ENCODE data around the gene SH3BGRL2.

SH3BGRL2 gene

GRCh38 chr6:79625746-79626145, 5.4 kb upstream of the SH3BGRL2 start (continued):
- TF ChIP-seq, protein P1, sequence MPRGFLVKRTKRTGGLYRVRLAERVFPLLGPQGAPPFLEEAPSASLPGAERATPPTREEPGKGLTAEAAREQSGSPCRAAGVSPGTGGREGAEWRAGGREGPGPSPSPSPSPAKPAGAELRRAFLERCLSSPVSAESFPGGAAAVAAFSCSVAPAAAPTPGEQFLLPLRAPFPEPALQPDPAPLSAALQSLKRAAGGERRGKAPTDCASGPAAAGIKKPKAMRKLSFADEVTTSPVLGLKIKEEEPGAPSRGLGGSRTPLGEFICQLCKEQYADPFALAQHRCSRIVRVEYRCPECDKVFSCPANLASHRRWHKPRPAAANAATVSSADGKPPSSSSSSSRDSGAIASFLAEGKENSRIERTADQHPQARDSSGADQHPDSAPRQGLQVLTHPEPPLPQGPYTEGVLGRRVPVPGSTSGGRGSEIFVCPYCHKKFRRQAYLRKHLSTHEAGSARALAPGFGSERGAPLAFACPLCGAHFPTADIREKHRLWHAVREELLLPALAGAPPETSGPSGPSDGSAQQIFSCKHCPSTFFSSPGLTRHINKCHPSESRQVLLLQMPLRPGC (tag by site-specific recombination; IDR thresholded peaks at IDR 0.05), result no peak

DNA sequence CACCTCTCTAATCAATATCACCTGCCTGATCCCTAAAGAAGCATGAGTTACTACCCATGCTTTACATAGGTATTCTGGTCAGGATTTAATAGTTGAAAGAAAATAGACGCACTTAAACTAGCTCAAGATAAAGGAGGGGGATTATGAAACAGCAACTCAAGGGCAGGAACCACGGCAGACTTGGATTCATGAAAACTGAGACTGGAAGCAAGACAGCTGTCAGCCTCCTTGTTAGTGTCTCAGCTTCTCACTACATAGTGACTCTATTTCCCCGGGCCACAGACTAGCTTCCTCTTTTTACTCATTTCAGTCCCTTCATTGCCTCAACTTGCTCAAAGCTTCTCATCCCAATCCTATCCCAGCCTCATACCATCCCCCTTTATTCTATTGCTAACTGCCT, 4.3 kb upstream of the SH3BGRL2 start:
- CTCF ChIA-PET, result interaction anchor here (1.0 kb wide), 1 partner anchor 46 kb away, joined by 6 read pairs; no protein-coding TSS in a partner anchor
- Histone ChIP-seq H3K27ac (ENCODE audit: extremely low read depth, low read depth, low read length) (no peak overlapping the region), H3K36me3 (ENCODE audit: control insufficient read depth in 2 of 2, insufficient read depth in 1 of 2, low read length in 2 of 2) (no peaks in the 10 kb centered on the region), H3K4me3 (ENCODE audit: low read depth, low read length) (no peak overlapping the region), H3K4me1 (ENCODE audit: control insufficient read depth, insufficient read depth, low read length) (no peaks in the 10 kb centered on the region), H3K9me3 (ENCODE audit: control insufficient read depth, insufficient read depth, low read depth, low read length) (no peaks in the 10 kb centered on the region)
- TF ChIP-seq ZFP41 (tag by site-specific recombination; IDR thresholded peaks at IDR 0.05; ENCODE audit: borderline replicate concordance) (no peak), ZNF2 (tag by site-specific recombination; IDR thresholded peaks at IDR 0.05) (no peak), SCRT2 (tag by site-specific recombination; IDR thresholded peaks at IDR 0.05) (no peak), TRIM28 (IDR thresholded peaks at IDR 0.05; ENCODE audit: borderline replicate concordance, low read length) (no peak), BCL11B (tag by site-specific recombination; IDR thresholded peaks at IDR 0.05; ENCODE audit: low read depth) (no peak), ZSCAN23 (tag by site-specific recombination; IDR thresholded peaks at IDR 0.05) (no peak), ZNF664 (tag by site-specific recombination; IDR thresholded peaks at IDR 0.05) (no peak), ZNF132 (tag by site-specific recombination; IDR thresholded peaks at IDR 0.05; ENCODE audit: borderline replicate concordance) (no peak), ZNF48 (tag by site-specific recombination; IDR thresholded peaks at IDR 0.05) (no peak), GLIS2 (tag by site-specific recombination; IDR thresholded peaks at IDR 0.05) (no peak), ZNF302 (tag by site-specific recombination; IDR thresholded peaks at IDR 0.05; ENCODE audit: low read depth) (no peak), ZNF10 (tag by site-specific recombination; IDR thresholded peaks at IDR 0.05) (no peak), HIC1 (tag by site-specific recombination; IDR thresholded peaks at IDR 0.05) (no peak)
- TF ChIP-seq, protein P1 (tag by site-specific recombination; IDR thresholded peaks at IDR 0.05), result no peak
- TF ChIP-seq, protein P2, sequence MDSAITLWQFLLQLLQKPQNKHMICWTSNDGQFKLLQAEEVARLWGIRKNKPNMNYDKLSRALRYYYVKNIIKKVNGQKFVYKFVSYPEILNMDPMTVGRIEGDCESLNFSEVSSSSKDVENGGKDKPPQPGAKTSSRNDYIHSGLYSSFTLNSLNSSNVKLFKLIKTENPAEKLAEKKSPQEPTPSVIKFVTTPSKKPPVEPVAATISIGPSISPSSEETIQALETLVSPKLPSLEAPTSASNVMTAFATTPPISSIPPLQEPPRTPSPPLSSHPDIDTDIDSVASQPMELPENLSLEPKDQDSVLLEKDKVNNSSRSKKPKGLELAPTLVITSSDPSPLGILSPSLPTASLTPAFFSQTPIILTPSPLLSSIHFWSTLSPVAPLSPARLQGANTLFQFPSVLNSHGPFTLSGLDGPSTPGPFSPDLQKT (IDR thresholded peaks at IDR 0.05; ENCODE audit: borderline replicate concordance, low read depth, low read length), result no peak
- POLR2A ChIA-PET, result no interaction called here

DNA sequence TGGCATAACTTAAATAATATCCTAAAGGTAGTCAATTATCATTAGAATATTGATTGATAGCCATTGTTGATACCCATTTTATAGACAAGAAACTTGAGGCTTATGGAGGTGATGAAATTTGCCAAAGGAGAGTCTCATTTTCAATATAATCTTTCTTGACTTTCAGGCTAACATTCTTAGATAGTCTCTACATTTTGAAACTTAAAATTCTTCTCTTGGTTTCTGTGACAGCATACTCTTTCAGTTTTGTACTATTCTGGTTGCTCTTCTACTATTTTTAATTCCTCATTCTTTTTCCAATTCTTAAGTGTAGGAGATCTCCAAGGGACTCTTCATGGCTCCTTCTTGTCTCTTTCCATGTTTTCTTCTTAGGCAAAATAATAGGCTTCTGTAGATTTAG, 3.7 kb upstream of the SH3BGRL2 start:
- H3K36me3 ChIP-seq (ENCODE audit: control insufficient read depth in 2 of 2, insufficient read depth in 1 of 2, low read length in 2 of 2), result no peaks in the 10 kb centered on the region
- H3K27ac ChIP-seq (ENCODE audit: extremely low read depth, low read depth, low read length), result no peak overlapping the region
- CTCF ChIA-PET, result no interaction called here
- POLR2A ChIA-PET, result no interaction called here
- H3K4me3 ChIP-seq (ENCODE audit: low read depth, low read length), result no peak overlapping the region
- no peaks in the 10 kb centered on the region for H3K4me1 ChIP-seq (ENCODE audit: control insufficient read depth, insufficient read depth, low read length)
- H3K9me3 ChIP-seq (ENCODE audit: control insufficient read depth, insufficient read depth, low read depth, low read length), result no peaks in the 10 kb centered on the region
- TF ChIP-seq ZNF175 (tag by site-specific recombination; IDR thresholded peaks at IDR 0.05), result no peak
- TF ChIP-seq ZFP3 (tag by site-specific recombination; IDR thresholded peaks at IDR 0.05; ENCODE audit: low read depth), result no peak
- TF ChIP-seq ZNF239 (tag by site-specific recombination; IDR thresholded peaks at IDR 0.05), result no peak
- TF ChIP-seq, protein P2 (IDR thresholded peaks at IDR 0.05; ENCODE audit: borderline replicate concordance, low read depth, low read length), result no peak
- no peak for TF ChIP-seq ZNF792 (tag by site-specific recombination; IDR thresholded peaks at IDR 0.05)
- no peak for TF ChIP-seq ZNF354C (tag by site-specific recombination; IDR thresholded peaks at IDR 0.05; ENCODE audit: borderline replicate concordance, low read depth)
- no peak for TF ChIP-seq ZNF596 (tag by site-specific recombination; IDR thresholded peaks at IDR 0.05)
- no peak for TF ChIP-seq ZNF585B (tag by site-specific recombination; IDR thresholded peaks at IDR 0.05)
- TF ChIP-seq ZNF704 (tag by site-specific recombination; IDR thresholded peaks at IDR 0.05), result no peak
- TF ChIP-seq ZNF660 (tag by site-specific recombination; IDR thresholded peaks at IDR 0.05), result no peak
- no peak for TF ChIP-seq ZNF843 (tag by site-specific recombination; IDR thresholded peaks at IDR 0.05)
- TF ChIP-seq YY1 (tag by site-specific recombination; IDR thresholded peaks at IDR 0.05), result no peak
